ENCODE results near the gene SLC25A10. TPM values are rescaled to one million over a fixed set of nuclear protein-coding genes. Genes with fewer than 3 reads are reported as not detected.
"Not testable (repeated sequence)": the region's sequence is repeated elsewhere in the genome, so short reads cannot be mapped to it uniquely, and the experiment has no call there.

The SLC25A10 gene
- total RNA-seq, 1 donor from 2014 or later: 23.7 TPM

GRCh38 chr17:81667754-81668153 lies 44.3 kb upstream of the SLC25A10 start:
- H3K27me3 ChIP-seq (ENCODE audit: control insufficient read depth, insufficient read depth, low read length): no peaks in the 10 kb centered on the region
- no peak for TF ChIP-seq CTCF (IDR thresholded peaks at IDR 0.05; ENCODE audit: insufficient read depth, low read length, poor library complexity, severe bottlenecking)
- no peak overlapping the region for H3K4me3 ChIP-seq (ENCODE audit: low read depth, low read length)
- DNase-seq (ENCODE audit: low read depth): no peak
- H3K36me3 ChIP-seq (ENCODE audit: control insufficient read depth, insufficient read depth, low read length): peaks cover 3% of the 10 kb centered on the region

GRCh38 chr17:81672504-81672903 lies 39.6 kb upstream of the SLC25A10 start:
- DNase-seq (ENCODE audit: low read depth): no peak
- H3K27me3 ChIP-seq (ENCODE audit: control insufficient read depth, insufficient read depth, low read length): no peaks in the 10 kb centered on the region
- H3K36me3 ChIP-seq (ENCODE audit: control insufficient read depth, insufficient read depth, low read length): peaks cover 3% of the 10 kb centered on the region
- TF ChIP-seq CTCF (IDR thresholded peaks at IDR 0.05; ENCODE audit: insufficient read depth, low read length, poor library complexity, severe bottlenecking): no peak
- no peak overlapping the region for H3K4me3 ChIP-seq (ENCODE audit: low read depth, low read length)

DNA sequence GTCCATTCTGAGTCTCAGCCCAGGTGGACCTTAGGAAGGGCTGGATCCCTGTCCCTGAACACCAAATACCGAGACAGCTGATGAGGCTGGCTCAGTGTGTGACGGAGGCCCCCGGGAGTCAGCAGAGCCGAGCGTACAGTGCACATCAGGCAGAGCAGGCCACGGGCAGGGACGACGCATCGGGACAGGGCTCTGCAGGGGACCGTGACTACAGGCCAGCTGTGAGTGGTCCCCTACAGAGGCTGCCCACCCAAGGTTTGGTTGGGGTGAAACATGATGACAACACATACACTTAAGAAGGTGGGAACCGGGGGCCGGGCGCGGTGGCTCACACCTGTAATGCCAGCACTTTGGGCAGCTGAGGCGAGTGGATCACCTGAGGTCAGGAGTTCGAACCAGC lies 39.1 kb upstream of the SLC25A10 start:
- no peaks in the 10 kb centered on the region for H3K27me3 ChIP-seq (ENCODE audit: control insufficient read depth, insufficient read depth, low read length)
- DNase-seq (ENCODE audit: low read depth): no peak
- peaks cover 3% of the 10 kb centered on the region for H3K36me3 ChIP-seq (ENCODE audit: control insufficient read depth, insufficient read depth, low read length)
- no peak for TF ChIP-seq CTCF (IDR thresholded peaks at IDR 0.05; ENCODE audit: insufficient read depth, low read length, poor library complexity, severe bottlenecking)
- H3K4me3 ChIP-seq (ENCODE audit: low read depth, low read length): no peak overlapping the region

- DNase-seq (ENCODE audit: low read depth): no peak
- Histone ChIP-seq H3K36me3 (ENCODE audit: control insufficient read depth, insufficient read depth, low read length) (peaks cover 3% of the 10 kb centered on the region), H3K4me3 (ENCODE audit: low read depth, low read length) (no peak overlapping the region), H3K27me3 (ENCODE audit: control insufficient read depth, insufficient read depth, low read length) (no peaks in the 10 kb centered on the region)
- TF ChIP-seq CTCF (IDR thresholded peaks at IDR 0.05; ENCODE audit: insufficient read depth, low read length, poor library complexity, severe bottlenecking): no peak
These were observed 38.4 kb upstream of the SLC25A10 start for GRCh38 chr17:81673561-81674258.

DNA sequence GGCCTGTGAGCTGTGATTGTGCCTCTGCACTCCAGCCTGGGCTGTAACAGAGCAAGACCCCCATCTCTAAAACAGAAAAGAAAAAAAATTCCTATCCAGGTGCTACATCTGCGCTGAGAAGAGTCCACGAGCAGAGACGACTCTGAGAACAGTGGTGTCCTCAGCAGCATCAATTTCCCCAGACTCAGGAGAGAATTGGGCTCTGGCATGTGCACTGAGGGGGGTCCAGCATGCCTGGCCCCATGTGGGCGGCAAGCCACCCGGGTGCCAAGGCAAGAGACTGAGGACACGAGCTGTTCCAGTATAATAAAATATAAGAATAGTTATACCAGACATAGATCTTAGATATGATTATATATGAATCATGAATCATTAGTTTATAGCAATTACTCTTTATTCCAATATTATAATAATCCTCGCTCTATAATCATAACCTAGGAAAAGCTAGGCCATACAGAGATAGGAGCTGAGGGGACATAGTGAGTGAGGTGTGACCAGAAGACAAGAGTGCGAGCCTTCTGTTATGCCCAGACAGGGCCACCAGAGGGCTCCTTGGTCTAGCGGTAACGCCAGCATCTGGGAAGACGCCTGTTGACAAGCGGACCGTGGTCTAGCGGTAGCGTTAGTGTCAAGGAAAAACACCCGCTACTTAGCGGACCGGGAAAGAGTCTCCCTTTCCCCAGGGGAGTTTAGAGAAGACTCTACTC lies 36.4 kb upstream of the SLC25A10 start:
- TF ChIP-seq CTCF (IDR thresholded peaks at IDR 0.05; ENCODE audit: insufficient read depth, low read length, poor library complexity, severe bottlenecking): peak; percentile 36
- not testable (repeated sequence) for H3K27me3 ChIP-seq (ENCODE audit: control insufficient read depth, insufficient read depth, low read length); H3K4me3 ChIP-seq (ENCODE audit: low read depth, low read length); H3K36me3 ChIP-seq (ENCODE audit: control insufficient read depth, insufficient read depth, low read length); DNase-seq (ENCODE audit: low read depth)

Measured in kidney epithelial cell (primary cell).